Measurements from ENCODE around the gene FMNL2.

Gene FMNL2

DNA sequence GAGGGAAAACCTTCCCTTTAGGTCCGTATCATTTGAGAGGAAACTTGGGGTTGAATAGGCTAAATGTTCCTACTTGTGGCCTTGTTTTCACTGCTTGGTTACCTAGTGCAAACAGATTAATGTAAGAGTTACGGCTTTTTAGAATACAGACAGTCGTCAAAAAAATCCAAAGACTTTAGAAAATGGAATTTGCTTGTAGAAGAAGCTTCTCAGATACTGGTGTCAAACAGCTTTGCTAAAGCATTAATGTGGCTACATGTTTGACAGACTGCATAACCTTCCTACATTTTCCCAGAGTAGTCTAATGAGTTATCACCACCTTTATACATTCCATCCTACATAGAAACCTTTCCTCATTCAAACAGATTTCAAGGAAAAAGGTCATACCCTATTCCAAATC is 114.6 kb downstream of the FMNL2 start:
- DNase-seq (ENCODE audit: low read depth, low spot score): no peak
- no peak for TF ChIP-seq FOXP2 (optimal IDR thresholded peaks at IDR 0.05; ENCODE audit: control extremely low read depth, extremely low read length, insufficient read depth)
- TF ChIP-seq EZH2 (IDR thresholded peaks at IDR 0.05): no peak
- no peak for TF ChIP-seq POLR2AphosphoS5 (IDR thresholded peaks at IDR 0.05; ENCODE audit: borderline replicate concordance, low read depth, low read length)
- H3K36me3 ChIP-seq (ENCODE audit: insufficient read depth, low read length): no peaks in the 10 kb centered on the region

DNA sequence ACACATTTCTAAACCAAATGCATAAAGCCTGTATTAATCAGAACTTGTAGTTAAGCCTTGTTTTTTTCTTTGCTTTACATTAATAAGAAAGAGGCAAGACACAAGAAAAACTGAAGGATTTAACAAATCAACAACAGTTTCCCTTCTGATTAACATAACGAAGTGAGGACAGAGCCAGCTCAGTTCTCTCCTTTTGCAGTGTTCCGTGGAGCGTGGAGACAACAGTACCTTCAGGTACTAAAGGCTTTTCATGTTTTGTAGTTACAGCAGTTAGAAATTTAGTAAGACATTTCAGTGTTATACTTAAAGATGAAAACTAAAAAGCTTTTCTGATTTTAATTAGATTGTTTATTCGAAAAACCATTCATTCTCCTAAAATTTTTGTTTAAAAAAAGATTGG is 115.2 kb downstream of the FMNL2 start:
- no peak overlapping the region for H3K9ac ChIP-seq (ENCODE audit: insufficient read length)
- DNase-seq (ENCODE audit: low read depth, low spot score): no peak
- no peaks in the 10 kb centered on the region for H3K36me3 ChIP-seq (ENCODE audit: insufficient read depth, low read length)
- H3K4me3 ChIP-seq: no peak overlapping the region
- no peaks in the 10 kb centered on the region for H3K9me3 ChIP-seq (ENCODE audit: low read depth, low read length)
- TF ChIP-seq EZH2 (IDR thresholded peaks at IDR 0.05): no peak
- TF ChIP-seq POLR2AphosphoS5 (IDR thresholded peaks at IDR 0.05; ENCODE audit: borderline replicate concordance, low read depth, low read length): no peak
- no peak for TF ChIP-seq FOXP2 (optimal IDR thresholded peaks at IDR 0.05; ENCODE audit: control extremely low read depth, extremely low read length, insufficient read depth)
- no peak overlapping the region for H3K27ac ChIP-seq

More for the DNA sequence above, 114.6 kb downstream of the FMNL2 start:
- Histone ChIP-seq H3K27ac (no peak overlapping the region), H3K9ac (ENCODE audit: insufficient read length) (no peak overlapping the region), H3K4me3 (no peak overlapping the region), H3K9me3 (ENCODE audit: low read depth, low read length) (no peaks in the 10 kb centered on the region)

DNA sequence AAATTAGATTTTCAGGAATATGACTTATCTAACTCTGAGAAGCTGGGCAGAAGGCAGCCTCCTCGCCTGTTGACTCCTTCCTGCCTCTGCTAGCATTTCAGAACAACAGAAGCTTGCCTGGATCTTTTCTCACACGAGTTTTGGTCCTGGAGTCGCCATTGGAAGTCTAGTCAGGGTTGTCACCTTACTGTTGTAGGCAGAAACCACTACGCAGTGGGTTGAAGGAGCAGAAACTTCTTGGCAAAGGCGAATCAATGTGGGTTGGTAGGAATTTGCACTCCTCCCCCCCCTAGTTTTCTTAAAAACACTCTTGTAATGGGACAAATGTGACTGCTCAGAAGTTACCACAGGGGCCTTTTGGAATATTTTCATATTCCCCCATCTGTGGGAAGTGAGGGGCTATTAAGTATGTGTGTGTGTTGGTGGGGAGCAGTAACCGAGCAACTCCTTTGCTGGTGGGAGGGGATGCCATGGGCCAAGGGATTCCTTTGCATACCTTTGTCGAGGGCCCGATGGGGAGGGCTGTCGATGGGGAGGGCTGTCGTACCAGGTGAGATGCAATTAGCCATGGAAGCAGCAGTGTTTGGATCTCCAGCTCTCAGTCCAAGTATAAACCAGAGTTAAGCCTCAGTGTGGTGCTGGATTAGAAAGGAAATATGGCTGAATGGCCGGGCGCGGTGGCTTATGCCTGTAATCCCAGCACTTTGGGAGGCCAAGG is 117.4 kb downstream of the FMNL2 start:
- no peak overlapping the region for H3K4me3 ChIP-seq
- no peaks in the 10 kb centered on the region for H3K9me3 ChIP-seq (ENCODE audit: low read depth, low read length)
- no peak for DNase-seq (ENCODE audit: low read depth, low spot score)
- H3K36me3 ChIP-seq (ENCODE audit: insufficient read depth, low read length): no peaks in the 10 kb centered on the region
- TF ChIP-seq POLR2AphosphoS5 (IDR thresholded peaks at IDR 0.05; ENCODE audit: borderline replicate concordance, low read depth, low read length): no peak
- no peak for TF ChIP-seq EZH2 (IDR thresholded peaks at IDR 0.05)
- TF ChIP-seq FOXP2 (optimal IDR thresholded peaks at IDR 0.05; ENCODE audit: control extremely low read depth, extremely low read length, insufficient read depth): no peak
- no peak overlapping the region for H3K9ac ChIP-seq (ENCODE audit: insufficient read length)
- no peak overlapping the region for H3K27ac ChIP-seq

DNA sequence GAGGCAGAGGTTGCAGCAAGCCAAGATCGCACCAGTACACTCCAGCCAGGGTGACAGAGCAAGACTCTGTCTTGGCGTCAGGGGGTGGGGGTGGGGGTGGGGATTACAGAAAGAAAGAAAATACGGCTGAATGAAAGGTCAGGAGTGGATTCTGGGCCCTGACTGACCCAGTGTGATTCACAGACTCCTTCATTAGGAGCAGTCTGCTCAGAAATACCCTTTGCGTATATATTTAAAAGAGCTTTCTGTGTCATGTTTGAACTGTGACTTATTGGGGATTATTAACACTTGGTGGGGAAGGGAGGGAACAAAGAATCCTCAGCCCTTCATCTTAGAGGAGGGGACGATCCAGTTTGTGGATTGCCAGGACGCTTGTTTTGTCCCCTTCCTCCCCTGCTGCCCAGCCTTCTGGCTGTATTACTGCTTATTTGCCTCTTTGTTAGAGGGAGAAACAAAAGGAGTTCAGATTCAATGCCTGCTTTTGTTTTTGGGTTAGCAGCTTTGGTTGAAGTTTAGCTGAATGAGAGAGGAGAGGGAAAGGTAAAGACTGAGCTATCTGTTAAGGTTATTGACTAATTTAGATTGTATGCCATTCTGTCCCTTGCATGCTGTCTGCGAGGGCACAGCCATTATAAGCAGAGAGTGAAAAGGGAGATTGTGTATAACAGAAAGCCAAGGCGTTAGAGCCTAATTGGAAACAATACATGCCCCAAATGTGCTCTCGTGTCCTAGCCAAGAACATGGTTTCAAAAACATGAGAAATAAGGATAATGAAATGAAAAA is 118.3 kb downstream of the FMNL2 start:
- no peaks in the 10 kb centered on the region for H3K9me3 ChIP-seq (ENCODE audit: low read depth, low read length)
- H3K36me3 ChIP-seq (ENCODE audit: insufficient read depth, low read length): no peaks in the 10 kb centered on the region
- no peak overlapping the region for H3K4me3 ChIP-seq
- no peak for DNase-seq (ENCODE audit: low read depth, low spot score)
- no peak overlapping the region for H3K27ac ChIP-seq
- no peak overlapping the region for H3K9ac ChIP-seq (ENCODE audit: insufficient read length)
- TF ChIP-seq FOXP2 (optimal IDR thresholded peaks at IDR 0.05; ENCODE audit: control extremely low read depth, extremely low read length, insufficient read depth) (no peak), EZH2 (IDR thresholded peaks at IDR 0.05) (no peak), POLR2AphosphoS5 (IDR thresholded peaks at IDR 0.05; ENCODE audit: borderline replicate concordance, low read depth, low read length) (no peak)

DNA sequence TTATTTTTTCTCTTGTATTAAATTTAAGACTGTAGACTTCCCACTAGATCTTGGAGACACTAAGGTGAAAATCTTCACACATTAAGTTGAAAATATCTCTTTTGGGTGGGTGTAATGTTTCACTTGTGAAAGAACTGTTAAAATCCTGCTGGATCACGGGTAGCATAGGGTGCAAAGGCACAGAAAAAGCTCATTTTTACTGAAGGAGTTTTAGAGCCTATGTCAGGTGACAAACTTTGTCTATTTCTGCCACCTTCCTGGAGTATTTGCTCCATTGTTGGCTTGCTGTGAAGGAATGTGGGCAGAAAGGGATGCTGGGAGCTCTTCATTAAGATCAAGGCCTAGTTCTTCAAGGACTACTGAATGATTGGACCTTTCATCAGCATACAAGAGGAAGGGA is 119.4 kb downstream of the FMNL2 start:
- no peak overlapping the region for H3K4me3 ChIP-seq
- TF ChIP-seq FOXP2 (optimal IDR thresholded peaks at IDR 0.05; ENCODE audit: control extremely low read depth, extremely low read length, insufficient read depth): no peak
- TF ChIP-seq EZH2 (IDR thresholded peaks at IDR 0.05): no peak
- TF ChIP-seq POLR2AphosphoS5 (IDR thresholded peaks at IDR 0.05; ENCODE audit: borderline replicate concordance, low read depth, low read length): no peak
- H3K9ac ChIP-seq (ENCODE audit: insufficient read length): no peak overlapping the region
- no peak overlapping the region for H3K27ac ChIP-seq
- no peaks in the 10 kb centered on the region for H3K9me3 ChIP-seq (ENCODE audit: low read depth, low read length)
- no peaks in the 10 kb centered on the region for H3K36me3 ChIP-seq (ENCODE audit: insufficient read depth, low read length)
- DNase-seq (ENCODE audit: low read depth, low spot score): no peak

DNA sequence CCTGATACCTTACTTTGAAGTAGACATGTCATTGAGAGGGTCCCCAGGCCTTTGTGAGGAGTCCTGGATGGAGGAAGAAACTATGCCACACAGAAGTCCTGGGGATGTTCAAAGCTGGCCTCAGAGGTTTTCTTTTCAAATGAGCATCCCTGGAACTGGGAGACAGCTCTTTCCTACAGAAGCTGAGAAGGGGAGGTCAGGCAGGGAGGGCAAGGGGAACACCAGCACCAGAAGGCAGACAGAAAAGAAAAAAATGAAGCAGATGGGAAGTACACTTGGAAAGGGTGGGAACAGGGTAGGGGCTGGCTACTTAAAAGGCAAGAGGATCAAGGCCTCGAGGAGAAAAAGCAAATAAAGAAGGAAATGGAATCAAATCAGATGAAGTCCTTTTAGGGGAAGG is 120.0 kb downstream of the FMNL2 start:
- H3K9me3 ChIP-seq (ENCODE audit: low read depth, low read length): no peaks in the 10 kb centered on the region
- H3K4me3 ChIP-seq: no peak overlapping the region
- no peak for DNase-seq (ENCODE audit: low read depth, low spot score)
- H3K9ac ChIP-seq (ENCODE audit: insufficient read length): no peak overlapping the region
- TF ChIP-seq POLR2AphosphoS5 (IDR thresholded peaks at IDR 0.05; ENCODE audit: borderline replicate concordance, low read depth, low read length) (no peak), EZH2 (IDR thresholded peaks at IDR 0.05) (no peak), FOXP2 (optimal IDR thresholded peaks at IDR 0.05; ENCODE audit: control extremely low read depth, extremely low read length, insufficient read depth) (no peak)
- no peak overlapping the region for H3K27ac ChIP-seq
- no peaks in the 10 kb centered on the region for H3K36me3 ChIP-seq (ENCODE audit: insufficient read depth, low read length)

DNA sequence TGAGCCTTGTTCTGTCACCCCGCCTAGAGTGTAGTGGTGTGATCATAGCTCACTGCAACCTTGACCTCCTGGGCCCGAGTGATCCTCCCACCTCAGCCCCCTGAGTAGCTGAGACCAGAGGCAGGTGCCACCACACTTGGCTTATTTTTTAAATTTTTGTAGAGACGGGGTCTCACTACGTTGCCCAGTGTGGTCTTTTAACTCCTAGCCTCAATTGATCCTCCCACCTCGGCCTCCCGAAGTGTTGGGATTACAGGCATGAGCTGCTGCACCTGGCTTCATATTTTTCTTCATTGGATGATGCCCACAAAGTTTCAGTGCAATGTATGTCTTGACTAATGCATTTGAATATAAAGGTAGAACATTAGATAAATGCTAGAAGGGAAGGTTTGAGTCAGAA is 120.8 kb downstream of the FMNL2 start:
- no peak for TF ChIP-seq EZH2 (IDR thresholded peaks at IDR 0.05)
- no peak for TF ChIP-seq FOXP2 (optimal IDR thresholded peaks at IDR 0.05; ENCODE audit: control extremely low read depth, extremely low read length, insufficient read depth)
- TF ChIP-seq POLR2AphosphoS5 (IDR thresholded peaks at IDR 0.05; ENCODE audit: borderline replicate concordance, low read depth, low read length): no peak
- no peak overlapping the region for H3K4me3 ChIP-seq
- H3K9ac ChIP-seq (ENCODE audit: insufficient read length): no peak overlapping the region
- no peaks in the 10 kb centered on the region for H3K36me3 ChIP-seq (ENCODE audit: insufficient read depth, low read length)
- DNase-seq (ENCODE audit: low read depth, low spot score): no peak
- H3K27ac ChIP-seq: no peak overlapping the region
- no peaks in the 10 kb centered on the region for H3K9me3 ChIP-seq (ENCODE audit: low read depth, low read length)

DNA sequence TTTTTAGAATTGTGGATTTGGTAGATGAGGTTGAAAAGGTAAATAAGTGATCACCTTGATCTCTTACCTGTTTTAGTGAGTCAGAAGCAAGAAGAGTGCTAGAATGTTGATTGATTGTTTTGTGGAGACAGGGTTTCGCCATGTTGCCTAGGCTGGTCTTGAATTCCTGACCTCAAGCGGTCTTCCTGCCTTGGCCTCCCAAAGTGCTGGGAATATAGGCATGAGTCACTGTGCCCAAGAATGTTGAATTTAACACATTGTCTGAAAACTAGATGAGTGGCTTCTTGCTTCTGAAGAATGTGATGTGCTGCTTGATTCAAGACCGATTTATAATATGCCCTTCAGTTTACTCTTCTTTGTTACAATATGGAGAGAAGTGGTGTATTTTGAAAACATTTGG is 121.3 kb downstream of the FMNL2 start:
- Histone ChIP-seq H3K4me3 (no peak overlapping the region), H3K9ac (ENCODE audit: insufficient read length) (no peak overlapping the region), H3K9me3 (ENCODE audit: low read depth, low read length) (no peaks in the 10 kb centered on the region), H3K36me3 (ENCODE audit: insufficient read depth, low read length) (no peaks in the 10 kb centered on the region), H3K27ac (no peak overlapping the region)
- DNase-seq (ENCODE audit: low read depth, low spot score): no peak
- TF ChIP-seq EZH2 (IDR thresholded peaks at IDR 0.05): no peak
- no peak for TF ChIP-seq POLR2AphosphoS5 (IDR thresholded peaks at IDR 0.05; ENCODE audit: borderline replicate concordance, low read depth, low read length)
- TF ChIP-seq FOXP2 (optimal IDR thresholded peaks at IDR 0.05; ENCODE audit: control extremely low read depth, extremely low read length, insufficient read depth): no peak
